ENCODE measurements around the gene CDHR3. TPM values are rescaled to one million over a fixed set of nuclear protein-coding genes. Genes with fewer than 3 reads are reported as not detected.

Gene CDHR3
- total and polyA plus RNA-seq, 2 of the 8 experiments (the other 6 are each of a cell fraction or from before 2014, with no cell fraction given): 6.4 to 6.8 TPM

DNA sequence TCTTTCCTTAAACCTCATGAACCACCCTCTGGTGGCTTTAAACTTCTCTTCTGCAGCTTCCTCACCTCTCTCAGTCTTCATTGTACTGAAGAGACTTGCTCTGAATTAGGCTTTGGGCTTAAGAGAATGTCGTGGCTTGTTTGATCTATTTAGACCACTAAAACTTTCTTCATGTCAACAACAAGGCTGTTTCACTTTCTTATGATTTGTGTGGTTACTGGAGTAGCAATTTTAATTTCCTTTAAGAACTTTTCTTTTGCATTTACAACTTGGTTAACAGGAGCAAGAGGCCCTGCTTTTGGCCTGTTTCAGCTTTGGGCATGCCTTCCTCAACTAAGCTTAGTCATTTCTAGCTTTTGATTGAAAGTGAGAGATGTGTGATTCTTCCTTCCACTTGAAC is 38.1 kb upstream of the CDHR3 start:
- H4K8ac ChIP-seq (ENCODE audit: extremely low read depth, insufficient read depth, low read length): no peak overlapping the region
- no peak overlapping the region for H2AFZ ChIP-seq (ENCODE audit: low read length)
- H2BK12ac ChIP-seq (ENCODE audit: low read depth, low read length): no peak overlapping the region
- H3K4me3 ChIP-seq (ENCODE audit: extremely low read depth in 1 of 4, insufficient read depth in 2 of 4, low read depth in 3 of 4, low read length in 4 of 4): no peak overlapping the region
- H2AK5ac ChIP-seq (ENCODE audit: low read depth, low read length): no peak overlapping the region
- no peak overlapping the region for H3K23ac ChIP-seq (ENCODE audit: insufficient read length)
- no peak for DNase-seq (ENCODE audit: low read depth in 1 of 2, low spot score in 2 of 2)
- H3K4me1 ChIP-seq (replicated peaks in 1 of 4; ENCODE audit: control insufficient read depth in 3 of 4, insufficient read depth in 4 of 4, low read length in 3 of 4): no peaks in the 10 kb centered on the region
- ChIA-PET POLR2A (ENCODE audit: partially characterized antibody) (no interaction called here), CTCF (ENCODE audit: partially characterized antibody) (interaction anchor here (1.1 to 2.3 kb wide), 7 partner anchors 10 to 160 kb away, joined by 3 to 15 read pairs (median 7); no protein-coding TSS in a partner anchor)
- no peak overlapping the region for H2BK120ac ChIP-seq (replicated peaks; ENCODE audit: low read depth, low read length)
- peaks cover 0 to 9% (median 2%) of the 10 kb centered on the region in 4 experiments; a peak in 3 of 8 replicates for H3K36me3 ChIP-seq (ENCODE audit: control insufficient read depth in 2 of 4, insufficient read depth in 4 of 4, low read length in 3 of 4)
- WGBS, 2 experiments (ENCODE audit: extremely low coverage in 1 of 2, insufficient coverage in 1 of 2, insufficient read length in 1 of 2, insufficient replicate concordance in 2 of 2, low coverage in 1 of 2, low lambda C conversion rate in 2 of 2, missing lambda C conversion rate in 1 of 2): 95% methylated on average over 1 of the region's 1 CpG; no CpG with 5 or more reads in 1 of the 2 experiments
- no peak overlapping the region for H3K27ac ChIP-seq (ENCODE audit: low read depth, low read length)
- H3K4me2 ChIP-seq (ENCODE audit: insufficient read depth in 1 of 2, low read depth in 2 of 2, low read length in 2 of 2): no peak overlapping the region
- no peak overlapping the region for H4K5ac ChIP-seq (ENCODE audit: insufficient read length, low read depth, low read length)
- no peak overlapping the region for H2BK5ac ChIP-seq (ENCODE audit: low read depth, low read length)
- no peaks in the 10 kb centered on the region for H4K20me1 ChIP-seq (replicated peaks in 1 of 2; ENCODE audit: control insufficient read depth in 1 of 2, insufficient read depth in 2 of 2, low read length in 2 of 2)
- no peak overlapping the region for H3K14ac ChIP-seq (ENCODE audit: insufficient read length)
- no peak overlapping the region for H2BK15ac ChIP-seq (ENCODE audit: low read length)
- H3K79me1 ChIP-seq (ENCODE audit: low read depth, low read length): no peaks in the 10 kb centered on the region
- no peak overlapping the region for H3K4ac ChIP-seq (replicated peaks; ENCODE audit: insufficient read length, low read depth, low read length)
- H2BK20ac ChIP-seq (ENCODE audit: low read length): no peak overlapping the region
- no peak for FAIRE-seq
- no peaks in the 10 kb centered on the region for H3K27me3 ChIP-seq (replicated peaks in 1 of 4; ENCODE audit: control insufficient read depth in 3 of 4, extremely low read depth in 1 of 4, insufficient read depth in 3 of 4, low read length in 3 of 4)
- H3K18ac ChIP-seq (ENCODE audit: extremely low read depth, low read length): no peak overlapping the region
- no peaks in the 10 kb centered on the region for H3K23me2 ChIP-seq (ENCODE audit: low read depth, low read length)
- no peaks in the 10 kb centered on the region for H3K79me2 ChIP-seq (ENCODE audit: control insufficient read depth in 1 of 2, insufficient read depth in 2 of 2, low read length in 2 of 2)
- H4K91ac ChIP-seq (replicated peaks; ENCODE audit: insufficient read length, low read length): no peak overlapping the region
- no peak overlapping the region for H3K56ac ChIP-seq (replicated peaks; ENCODE audit: insufficient read length, low read depth, low read length)
- H3K9me3 ChIP-seq (ENCODE audit: insufficient read depth in 2 of 2, low read depth in 1 of 2, low read length in 1 of 2): peaks cover 2 to 3% of the 10 kb centered on the region in 2 experiments; a peak in 2 of 4 replicates
- H3K9ac ChIP-seq (replicated peaks in 1 of 4; ENCODE audit: extremely low read depth in 1 of 4, low read depth in 3 of 4, low read length in 3 of 4): no peak overlapping the region
- TF ChIP-seq JUND (IDR thresholded peaks at IDR 0.05; ENCODE audit: low read length) (no peak), POLR2A (IDR thresholded peaks at IDR 0.05; ENCODE audit: control extremely low read depth in 1 of 2, low read depth in 2 of 2, low read length in 2 of 2) (no peak), TAF1 (IDR thresholded peaks at IDR 0.05; ENCODE audit: low read depth, low read length) (no peak), SP2 (IDR thresholded peaks at IDR 0.05; ENCODE audit: low read length) (no peak), ASH2L (IDR thresholded peaks at IDR 0.05; ENCODE audit: low read length) (no peak), MAFK (IDR thresholded peaks at IDR 0.05; ENCODE audit: low read depth, low read length) (no peak), SIX5 (IDR thresholded peaks at IDR 0.05; ENCODE audit: low read depth, low read length) (no peak), TCF12 (IDR thresholded peaks at IDR 0.05; ENCODE audit: low read depth, low read length) (no peak), CREB1 (IDR thresholded peaks at IDR 0.05) (no peak), TAF7 (optimal IDR thresholded peaks at IDR 0.05; ENCODE audit: borderline replicate concordance, low read depth, low read length) (no peak), BCL11A (IDR thresholded peaks at IDR 0.05; ENCODE audit: low read depth in 2 of 2, low read length in 2 of 2) (no peak), BRCA1 (IDR thresholded peaks at IDR 0.05; ENCODE audit: low read depth, low read length) (no peak), TEAD4 (IDR thresholded peaks at IDR 0.05; ENCODE audit: low read depth, low read length) (no peak), CHD1 (IDR thresholded peaks at IDR 0.05; ENCODE audit: low read depth, low read length) (no peak), POLR2AphosphoS5 (IDR thresholded peaks at IDR 0.05; ENCODE audit: low read depth, low read length) (no peak), CBX8 (IDR thresholded peaks at IDR 0.05; ENCODE audit: borderline replicate concordance, low read depth, low read length) (no peak), CTBP2 (IDR thresholded peaks at IDR 0.05; ENCODE audit: borderline replicate concordance, insufficient read depth, insufficient read length, low read length) (no peak)
